ENCODE measurements around the gene FGF8. TPM values are rescaled to one million over a fixed set of nuclear protein-coding genes. Genes with fewer than 3 reads are reported as not detected.

Gene FGF8
- polyA plus RNA-seq, 1 experiment, result not detected

DNA sequence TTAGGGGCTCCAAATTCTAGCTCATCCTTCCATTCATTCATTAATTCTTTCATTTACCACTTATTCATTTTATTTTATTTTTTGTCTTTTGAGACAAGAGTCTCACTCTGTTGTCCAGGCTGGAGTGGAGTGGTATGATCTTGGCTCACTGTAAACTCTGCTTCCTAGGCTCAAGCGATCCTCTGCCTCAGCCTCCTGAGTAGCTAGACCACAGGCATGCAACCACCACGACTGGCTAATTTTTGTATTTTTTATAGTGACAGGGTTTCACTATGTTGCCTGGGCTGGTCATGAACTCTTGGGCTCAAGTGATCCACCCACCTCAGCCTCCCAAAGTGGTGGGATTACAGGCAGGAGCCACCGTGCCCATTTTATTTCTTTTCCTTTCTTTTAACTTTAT is 31.6 kb downstream of the FGF8 start:
- no peak for DNase-seq (ENCODE audit: low read depth)
- H3K4me3 ChIP-seq (ENCODE audit: low read depth, low read length), result no peak overlapping the region
- peaks cover 8% of the 10 kb centered on the region for H3K27me3 ChIP-seq (ENCODE audit: control insufficient read depth, insufficient read depth, low read length)
- ChIA-PET CTCF (interaction anchor here (1.4 kb wide), 1 partner anchor 11 kb away, joined by 3 read pairs; no protein-coding TSS in a partner anchor), POLR2A (no interaction called here)
- H3K36me3 ChIP-seq (ENCODE audit: control insufficient read depth, insufficient read depth, low read length), result no peaks in the 10 kb centered on the region
- TF ChIP-seq, protein P1, sequence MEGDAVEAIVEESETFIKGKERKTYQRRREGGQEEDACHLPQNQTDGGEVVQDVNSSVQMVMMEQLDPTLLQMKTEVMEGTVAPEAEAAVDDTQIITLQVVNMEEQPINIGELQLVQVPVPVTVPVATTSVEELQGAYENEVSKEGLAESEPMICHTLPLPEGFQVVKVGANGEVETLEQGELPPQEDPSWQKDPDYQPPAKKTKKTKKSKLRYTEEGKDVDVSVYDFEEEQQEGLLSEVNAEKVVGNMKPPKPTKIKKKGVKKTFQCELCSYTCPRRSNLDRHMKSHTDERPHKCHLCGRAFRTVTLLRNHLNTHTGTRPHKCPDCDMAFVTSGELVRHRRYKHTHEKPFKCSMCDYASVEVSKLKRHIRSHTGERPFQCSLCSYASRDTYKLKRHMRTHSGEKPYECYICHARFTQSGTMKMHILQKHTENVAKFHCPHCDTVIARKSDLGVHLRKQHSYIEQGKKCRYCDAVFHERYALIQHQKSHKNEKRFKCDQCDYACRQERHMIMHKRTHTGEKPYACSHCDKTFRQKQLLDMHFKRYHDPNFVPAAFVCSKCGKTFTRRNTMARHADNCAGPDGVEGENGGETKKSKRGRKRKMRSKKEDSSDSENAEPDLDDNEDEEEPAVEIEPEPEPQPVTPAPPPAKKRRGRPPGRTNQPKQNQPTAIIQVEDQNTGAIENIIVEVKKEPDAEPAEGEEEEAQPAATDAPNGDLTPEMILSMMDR (IDR thresholded peaks at IDR 0.05; ENCODE audit: insufficient read depth, low read depth, low read length), result no peak

GRCh38 chr10:101741938-101742337 is 34.0 kb downstream of the FGF8 start:
- no peaks in the 10 kb centered on the region for H3K36me3 ChIP-seq (ENCODE audit: control insufficient read depth, insufficient read depth, low read length)
- no peak overlapping the region for H3K4me3 ChIP-seq (ENCODE audit: low read depth, low read length)
- ChIA-PET POLR2A (no interaction called here), CTCF (no interaction called here)
- TF ChIP-seq, protein P1 (IDR thresholded peaks at IDR 0.05; ENCODE audit: insufficient read depth, low read depth, low read length), result no peak
- H3K27me3 ChIP-seq (ENCODE audit: control insufficient read depth, insufficient read depth, low read length), result peaks cover 7% of the 10 kb centered on the region
- no peak for DNase-seq (ENCODE audit: low read depth)

- ChIA-PET CTCF (interaction anchor here (0.6 to 1.2 kb wide), 2 partner anchors 12 to 18 kb away, joined by 3 read pairs; no protein-coding TSS in a partner anchor), POLR2A (no interaction called here)
- Histone ChIP-seq H3K27me3 (ENCODE audit: control insufficient read depth, insufficient read depth, low read length) (peaks cover 11% of the 10 kb centered on the region), H3K36me3 (ENCODE audit: control insufficient read depth, insufficient read depth, low read length) (no peaks in the 10 kb centered on the region), H3K4me3 (ENCODE audit: low read depth, low read length) (no peak overlapping the region)
- DNase-seq (ENCODE audit: low read depth), result no peak
- TF ChIP-seq, protein P1 (IDR thresholded peaks at IDR 0.05; ENCODE audit: insufficient read depth, low read depth, low read length), result no peak
Measured at GRCh38 chr10:101736666-101737065, 39.2 kb downstream of the FGF8 start.

GRCh38 chr10:101732096-101732495 is 43.8 kb downstream of the FGF8 start:
- ChIA-PET CTCF (interaction anchor here (1.0 to 1.1 kb wide), 2 partner anchors 11 to 129 kb away, joined by 3 to 4 read pairs; no protein-coding TSS in a partner anchor), POLR2A (interaction anchor here (0.6 kb wide), 1 partner anchor 758 kb away, joined by 9 read pairs; no protein-coding TSS in a partner anchor)
- Histone ChIP-seq H3K4me3 (ENCODE audit: low read depth, low read length) (no peak overlapping the region), H3K36me3 (ENCODE audit: control insufficient read depth, insufficient read depth, low read length) (no peaks in the 10 kb centered on the region), H3K27me3 (ENCODE audit: control insufficient read depth, insufficient read depth, low read length) (peaks cover 11% of the 10 kb centered on the region)
- no peak for DNase-seq (ENCODE audit: low read depth)
- TF ChIP-seq, protein P1 (IDR thresholded peaks at IDR 0.05; ENCODE audit: insufficient read depth, low read depth, low read length), result no peak

DNA sequence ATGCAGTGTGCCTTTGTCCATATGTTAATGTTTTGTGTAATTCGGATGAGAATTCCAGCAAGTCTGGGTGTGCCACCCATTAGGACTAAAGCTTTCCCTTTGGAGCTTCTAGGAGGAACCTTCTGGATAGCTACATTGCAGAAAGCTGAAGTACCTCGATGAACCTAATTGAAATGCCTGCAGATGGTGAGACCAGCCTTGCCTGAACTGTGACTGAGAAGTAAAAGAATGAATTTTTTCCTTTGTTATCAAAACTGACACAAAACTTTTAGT is 49.9 kb downstream of the FGF8 start:
- TF ChIP-seq, protein P1 (IDR thresholded peaks at IDR 0.05; ENCODE audit: insufficient read depth, low read depth, low read length), result no peak
- Histone ChIP-seq H3K4me3 (ENCODE audit: low read depth, low read length) (no peak overlapping the region), H3K27me3 (ENCODE audit: control insufficient read depth, insufficient read depth, low read length) (peaks cover 4% of the 10 kb centered on the region), H3K36me3 (ENCODE audit: control insufficient read depth, insufficient read depth, low read length) (no peaks in the 10 kb centered on the region)
- ChIA-PET POLR2A (interaction anchor here (0.6 kb wide), 1 partner anchor 25 kb away, joined by 7 read pairs; no protein-coding TSS in a partner anchor), CTCF (interaction anchor here (0.6 to 1.1 kb wide), 3 partner anchors 16 to 660 kb away, joined by 3 to 6 read pairs (median 3); no protein-coding TSS in a partner anchor)
- no peak for DNase-seq (ENCODE audit: low read depth)

All from BJ (cell line).